Measurements from ENCODE around the gene KANK2. TPM values are rescaled to one million over a fixed set of nuclear protein-coding genes. Genes with fewer than 3 reads are reported as not detected.

Gene KANK2
- total and polyA plus RNA-seq, 2 of the 8 experiments (the other 6 are each of a cell fraction or from before 2014, with no cell fraction given), result 25.2 to 42.3 TPM

- no peak for TF ChIP-seq CHD7 (IDR thresholded peaks at IDR 0.05; ENCODE audit: insufficient replicate concordance, low read length)
- no peak for TF ChIP-seq POU5F1 (IDR thresholded peaks at IDR 0.05; ENCODE audit: low read depth, low read length)
- no peak for TF ChIP-seq CBX5 (IDR thresholded peaks at IDR 0.05; ENCODE audit: low read depth, low read length)
- TF ChIP-seq SP4 (IDR thresholded peaks at IDR 0.05; ENCODE audit: low read length), result peak; percentile 91; the same call in 1 of the 2 replicates
- TF ChIP-seq EP300 (IDR thresholded peaks at IDR 0.05; ENCODE audit: borderline replicate concordance in 1 of 2, low read depth in 2 of 2, low read length in 2 of 2), result no peak
- no peak for TF ChIP-seq SAP30 (IDR thresholded peaks at IDR 0.05; ENCODE audit: insufficient read depth, insufficient replicate concordance, low read length)
- peak; percentile 97 for TF ChIP-seq SP1 (IDR thresholded peaks at IDR 0.05; ENCODE audit: low read depth, low read length)
- no peak for TF ChIP-seq CHD1 (IDR thresholded peaks at IDR 0.05; ENCODE audit: low read depth, low read length)
- no peak for TF ChIP-seq RNF2 (IDR thresholded peaks at IDR 0.05; ENCODE audit: borderline replicate concordance, low read depth, low read length, missing control alignments, poor library complexity, severe bottlenecking)
- TF ChIP-seq CBX8 (IDR thresholded peaks at IDR 0.05; ENCODE audit: borderline replicate concordance, low read depth, low read length), result no peak
Measured at GRCh38 chr19:11155373-11156120, 41.8 kb downstream of the KANK2 start, which contains the start of gene SPC24 (continued).

All from H1 (cell line).